ENCODE measurements around the gene RTF2. TPM values are rescaled to one million over a fixed set of nuclear protein-coding genes. Genes with fewer than 3 reads are reported as not detected.

RTF2 gene, protein sequence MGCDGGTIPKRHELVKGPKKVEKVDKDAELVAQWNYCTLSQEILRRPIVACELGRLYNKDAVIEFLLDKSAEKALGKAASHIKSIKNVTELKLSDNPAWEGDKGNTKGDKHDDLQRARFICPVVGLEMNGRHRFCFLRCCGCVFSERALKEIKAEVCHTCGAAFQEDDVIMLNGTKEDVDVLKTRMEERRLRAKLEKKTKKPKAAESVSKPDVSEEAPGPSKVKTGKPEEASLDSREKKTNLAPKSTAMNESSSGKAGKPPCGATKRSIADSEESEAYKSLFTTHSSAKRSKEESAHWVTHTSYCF
- 10 to 100 TPM; 68.6 to 73.2 TPM for total RNA-seq
- long read RNA-seq, transcript RTF2-202 (9 exons, 2,212 nt), result major isoform, 212 of 219 reads
- long read RNA-seq, partial matches to known transcripts, result 1 of 219 reads
- long read RNA-seq, other reads (novel, unspliced or antisense), result 2 of 219 reads

DNA sequence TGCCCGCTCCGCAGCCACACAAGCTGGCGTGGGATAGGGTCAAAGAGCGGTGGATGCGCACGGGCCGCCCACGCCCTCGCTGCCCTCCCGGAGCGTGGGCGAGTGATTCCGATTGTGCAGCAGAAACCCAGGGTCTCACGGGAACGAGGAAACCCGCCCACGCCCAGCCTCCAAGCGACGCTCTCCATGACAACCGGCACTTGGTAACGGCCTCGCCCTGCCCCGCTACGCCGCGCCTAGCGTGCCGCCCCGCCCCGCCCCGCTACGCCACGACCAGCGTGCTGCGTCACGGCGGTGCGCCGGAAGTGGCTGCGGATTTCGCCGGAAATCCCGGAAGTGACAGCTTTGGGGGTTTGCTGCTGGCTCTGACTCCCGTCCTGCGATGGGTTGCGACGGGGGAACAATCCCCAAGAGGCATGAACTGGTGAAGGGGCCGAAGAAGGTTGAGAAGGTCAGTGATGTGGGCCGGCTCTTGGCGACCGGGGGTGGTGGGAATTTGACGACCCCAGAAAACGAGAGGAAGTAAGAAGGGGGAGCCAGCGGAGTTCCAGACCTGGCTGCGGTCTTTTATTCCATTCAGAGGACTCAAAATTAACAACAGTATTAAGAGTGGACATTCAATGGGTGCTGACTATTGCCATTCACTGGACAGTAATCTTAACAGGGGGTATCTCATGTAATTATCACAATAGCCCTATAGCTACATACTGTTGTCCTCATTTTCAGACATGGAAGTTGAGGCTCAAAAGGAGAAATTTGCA lies at the start of gene RTF2:
Gene RTF2 (plus strand): TSS at position 312 of the 761 bp plus-strand sequence. CDS start 71 bp downstream, at position 383.
- ATAC-seq, result peak; percentile 100
- intact Hi-C loops (cut with DNase I), result loop anchor here in 1 of 2 donors (5.0 kb wide), 1 partner anchor 66 kb away; no protein-coding TSS in a partner anchor
- DNase-seq, result peak; percentile 96

DNA sequence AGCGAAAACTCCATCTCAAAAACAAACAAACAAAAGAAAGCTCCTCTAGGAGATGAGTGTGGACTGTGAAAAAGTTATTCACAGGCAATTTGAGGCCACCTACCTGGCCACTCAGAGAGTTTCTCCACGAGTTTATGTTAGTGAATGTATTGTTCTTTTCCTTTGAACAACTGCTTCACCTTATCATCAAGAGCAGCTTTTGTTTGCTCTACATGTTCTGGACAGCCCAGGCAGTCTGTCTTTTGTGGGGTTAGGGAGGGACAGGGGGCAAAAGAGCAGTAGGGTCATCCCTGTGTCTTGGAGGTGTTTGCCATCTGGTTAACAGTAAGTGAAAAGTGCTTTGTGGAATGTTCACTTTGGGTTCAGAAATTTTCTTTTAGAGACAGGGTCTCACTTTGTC lies 48.4 kb upstream of the RTF2 start:
- DNase-seq (no peak), ATAC-seq (no peak)
- intact Hi-C loops (cut with DNase I), result no loop called here

DNA sequence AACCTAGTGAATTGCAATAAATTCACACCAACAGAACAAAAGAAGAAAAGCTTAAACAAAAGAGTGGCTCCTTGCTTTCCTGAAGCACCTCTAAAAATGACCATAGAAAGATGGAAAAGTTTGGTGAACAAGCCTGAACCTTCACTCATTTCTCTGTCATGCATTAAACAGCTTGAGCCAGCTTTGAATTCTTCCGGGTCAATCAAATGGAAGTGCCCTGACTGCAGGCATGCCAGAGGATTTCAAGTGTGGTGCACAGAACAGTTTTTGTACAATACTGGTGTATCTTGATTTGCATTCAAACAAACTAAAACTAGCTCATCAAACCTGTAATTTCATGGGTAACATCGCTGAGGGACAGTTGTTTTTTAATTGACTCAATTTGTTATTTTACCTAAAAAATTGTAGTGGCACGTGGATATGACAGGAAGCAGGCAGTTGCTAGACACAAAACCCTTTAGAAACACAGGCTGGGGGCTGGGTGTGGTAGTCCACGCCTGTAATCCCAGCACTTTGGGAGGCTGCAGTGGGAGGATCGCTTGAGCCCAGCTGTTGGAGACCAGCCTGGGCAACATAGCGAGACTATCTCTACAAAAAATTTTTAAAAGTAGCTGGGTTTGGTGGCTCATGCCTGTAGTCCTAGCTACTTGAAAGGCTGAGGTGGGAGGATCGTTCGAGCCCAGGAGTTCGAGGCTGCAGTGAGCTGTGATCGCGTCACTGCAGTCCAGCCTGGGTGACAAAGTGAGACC lies 47.3 kb upstream of the RTF2 start:
- DNase-seq, result no peak
- ATAC-seq, result no peak
- intact Hi-C loops (cut with DNase I), result no loop called here

DNA sequence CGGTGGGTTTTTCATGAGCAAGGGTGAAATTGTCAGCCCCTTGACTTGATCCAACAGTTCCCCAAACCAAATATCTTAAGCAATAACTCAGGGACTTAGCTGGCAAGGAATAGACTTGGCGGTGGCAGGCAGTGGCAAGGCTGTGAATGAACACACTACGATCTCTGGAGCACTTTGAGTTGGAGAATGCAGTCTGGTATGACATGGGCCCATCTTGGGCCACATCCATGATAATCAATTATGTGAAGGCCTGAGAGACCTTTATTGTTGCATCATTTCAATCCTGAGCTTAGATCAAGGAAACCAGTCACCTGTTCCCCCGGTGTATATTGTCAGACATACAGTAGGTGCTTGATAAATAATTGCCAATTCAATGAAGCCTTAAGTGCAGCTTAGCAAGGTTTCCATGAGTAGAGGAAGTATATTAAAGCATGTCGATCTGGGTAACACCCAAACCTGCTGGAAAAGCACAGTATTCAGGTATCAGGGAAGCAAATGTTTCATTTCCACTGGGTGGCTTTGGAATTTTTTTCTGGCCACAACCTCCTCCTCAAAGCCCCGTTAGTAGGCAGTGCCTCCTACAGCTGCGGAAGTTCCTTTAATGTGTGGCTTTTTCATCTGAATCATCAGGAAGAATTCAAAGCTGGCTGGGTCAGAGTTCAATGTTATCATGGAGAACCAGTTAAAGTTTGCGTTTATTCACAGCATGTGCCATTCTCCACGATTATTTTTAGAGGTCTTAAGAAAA lies 46.2 kb upstream of the RTF2 start:
- DNase-seq (no peak), ATAC-seq (peak in 1 of 2 donors; percentile 57)
- intact Hi-C loops (cut with DNase I), result no loop called here

DNA sequence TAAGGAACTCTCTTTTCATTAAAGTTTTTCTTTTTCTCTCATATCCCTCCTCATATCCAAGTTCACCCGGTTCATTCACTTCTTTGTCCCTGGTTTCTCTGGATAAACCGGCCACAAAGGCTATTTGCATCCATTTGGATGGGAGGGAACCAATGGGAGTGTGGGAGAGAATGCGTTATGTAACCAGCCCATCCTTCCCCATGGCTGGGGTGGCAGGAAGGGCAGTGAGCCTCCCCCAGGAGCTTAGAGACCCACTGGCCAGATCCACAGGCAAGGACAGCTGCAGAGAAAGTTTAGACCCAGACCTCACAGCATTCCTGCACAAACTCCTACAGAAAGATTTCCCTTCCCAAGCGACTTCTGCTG lies 45.6 kb upstream of the RTF2 start:
- ATAC-seq (peak in 1 of 2 donors; percentile 8), DNase-seq (no peak)
- intact Hi-C loops (cut with DNase I), result no loop called here

DNA sequence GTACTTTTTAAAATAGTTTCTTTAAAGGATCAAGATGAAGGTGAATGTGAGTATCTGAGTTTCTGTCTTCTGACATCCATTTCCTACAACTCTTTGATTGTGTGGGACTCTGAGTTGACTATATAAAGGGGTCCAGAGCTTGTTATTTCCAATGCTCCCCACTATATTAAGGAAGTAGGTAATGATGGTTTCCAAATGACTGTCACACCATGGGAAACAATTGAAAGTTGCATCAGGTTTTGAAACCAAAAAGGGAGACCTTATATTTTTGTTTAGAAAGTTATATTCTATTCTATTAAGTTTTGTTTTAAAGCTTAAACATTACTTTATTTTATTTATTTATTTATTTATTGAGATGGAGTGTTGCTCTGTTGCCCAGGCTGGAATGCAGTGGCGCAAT lies 45.2 kb upstream of the RTF2 start:
- intact Hi-C loops (cut with DNase I), result no loop called here
- DNase-seq, result no peak
- ATAC-seq, result no peak

DNA sequence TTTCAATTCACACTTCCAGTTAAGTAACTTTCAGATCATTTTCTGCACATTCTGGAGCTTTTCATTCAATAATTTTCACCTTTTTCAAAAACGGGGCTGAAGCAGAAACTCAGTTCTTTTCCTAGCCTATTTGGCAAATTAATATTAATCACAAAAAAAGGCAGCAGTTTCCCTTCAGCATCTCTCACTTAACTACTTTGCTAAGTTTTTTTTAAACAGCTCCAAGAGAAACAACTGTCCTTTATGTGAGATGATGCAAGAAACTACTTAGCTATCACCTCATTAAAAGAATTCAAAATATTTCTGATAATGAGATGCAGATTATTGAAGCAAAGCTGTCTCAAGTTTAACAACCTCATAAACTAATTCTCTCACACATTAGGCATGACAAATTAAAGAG lies 44.5 kb upstream of the RTF2 start:
- no peak for ATAC-seq
- intact Hi-C loops (cut with DNase I), result no loop called here

DNA sequence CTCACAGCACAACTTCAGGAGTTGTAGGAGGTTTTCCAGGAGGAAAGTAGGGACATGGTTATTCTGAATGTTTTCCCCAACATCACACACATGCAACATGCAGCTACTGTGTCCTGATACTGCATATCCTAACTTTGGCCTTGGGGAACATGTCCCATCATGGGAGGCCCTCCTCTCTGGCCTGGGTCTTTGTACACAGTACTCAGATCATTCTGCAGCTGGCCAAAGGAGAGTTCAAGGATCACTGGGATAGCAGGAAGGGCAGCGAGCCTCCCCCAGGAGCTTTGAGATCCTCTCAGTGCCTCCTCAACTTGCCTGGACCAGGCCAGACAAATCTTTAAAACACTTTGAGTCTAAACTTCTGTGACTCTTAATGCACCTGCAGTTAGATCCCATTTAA lies 43.5 kb upstream of the RTF2 start:
- no peak for DNase-seq
- intact Hi-C loops (cut with DNase I), result no loop called here
- no peak for ATAC-seq

More for the DNA sequence above, 44.5 kb upstream of the RTF2 start:
- DNase-seq, result no peak

DNA sequence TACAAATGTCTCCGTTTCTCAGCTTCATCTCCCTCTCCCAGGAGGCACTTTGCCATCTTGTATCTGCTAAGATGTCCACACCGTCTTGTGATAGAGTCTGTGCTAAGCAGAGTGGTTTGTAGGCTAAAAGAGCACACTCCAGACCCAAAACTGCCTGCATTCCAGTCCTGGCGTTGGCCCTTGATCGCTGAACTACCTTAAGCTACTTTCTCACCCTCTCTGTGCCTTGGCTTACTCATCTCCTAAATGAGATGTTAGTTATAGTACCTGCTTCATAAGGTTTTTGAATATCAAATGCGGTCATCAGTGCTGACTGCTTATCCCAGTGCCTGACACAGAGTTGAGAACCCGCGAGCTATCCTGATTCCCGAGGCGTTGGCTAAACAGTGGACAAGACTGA lies 42.4 kb upstream of the RTF2 start:
- no peak for ATAC-seq
- intact Hi-C loops (cut with DNase I), result no loop called here

DNA sequence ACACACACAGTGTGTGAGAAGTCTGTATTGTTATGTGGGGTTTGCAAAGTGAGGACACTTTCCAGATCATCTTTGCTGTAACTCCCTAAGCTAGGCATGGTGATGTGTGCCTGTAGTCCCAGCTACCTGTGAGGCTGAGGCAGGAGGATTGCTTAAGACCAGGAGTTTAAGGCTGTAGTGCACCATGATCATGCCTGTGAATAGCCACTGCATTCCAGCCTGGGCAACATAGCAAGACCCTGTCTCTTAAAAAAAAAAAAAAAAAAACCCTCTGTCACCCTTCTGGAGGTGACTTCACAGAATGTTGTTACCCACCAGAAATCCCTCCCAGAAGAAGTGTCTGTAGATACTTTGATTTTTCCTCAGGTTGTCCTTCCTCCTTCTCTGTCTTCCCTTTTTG lies 41.5 kb upstream of the RTF2 start:
- DNase-seq, result no peak
- no peak for ATAC-seq
- intact Hi-C loops (cut with DNase I), result no loop called here

More for the DNA sequence above, 42.4 kb upstream of the RTF2 start:
- no peak for DNase-seq

DNA sequence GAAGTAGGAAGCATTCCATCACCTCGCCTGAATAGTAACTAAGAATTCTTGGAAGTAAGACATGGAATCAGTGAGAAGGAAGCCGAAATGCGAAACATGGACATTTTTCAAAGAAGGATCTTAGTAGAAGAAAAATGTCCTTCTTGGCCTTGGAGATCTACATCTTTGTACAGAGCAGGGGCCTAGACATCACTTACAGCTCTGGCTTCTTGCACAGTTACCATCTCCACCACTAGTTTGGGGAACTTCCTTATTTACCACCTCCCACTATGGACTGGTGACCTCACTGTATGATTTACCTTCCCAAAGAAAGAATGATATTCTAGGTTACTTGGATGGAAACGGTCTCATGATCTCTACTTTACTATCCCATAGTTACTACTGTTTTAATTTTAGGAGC lies 40.6 kb upstream of the RTF2 start:
- ATAC-seq (no peak), DNase-seq (no peak)
- intact Hi-C loops (cut with DNase I), result no loop called here

DNA sequence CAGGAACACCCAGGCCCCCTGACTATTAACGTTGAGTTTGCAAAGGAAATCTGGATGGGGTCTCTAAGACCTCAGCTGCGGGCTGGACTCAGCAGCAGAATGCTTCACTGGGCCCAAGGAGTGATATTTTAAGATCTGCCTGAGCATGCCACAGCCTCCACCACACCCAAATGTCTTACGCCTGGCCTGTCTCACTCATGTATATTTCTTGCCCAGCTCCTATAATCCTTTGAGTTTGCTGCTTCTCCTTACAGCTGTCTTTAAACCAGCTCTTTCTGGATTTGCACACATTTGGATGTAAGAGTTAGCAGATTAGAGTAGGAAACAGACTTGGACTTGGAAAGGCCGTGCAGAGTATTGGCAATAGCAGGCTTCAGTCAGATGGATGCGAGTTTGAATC lies 40.0 kb upstream of the RTF2 start:
- no peak for DNase-seq
- intact Hi-C loops (cut with DNase I), result no loop called here
- ATAC-seq, result no peak

DNA sequence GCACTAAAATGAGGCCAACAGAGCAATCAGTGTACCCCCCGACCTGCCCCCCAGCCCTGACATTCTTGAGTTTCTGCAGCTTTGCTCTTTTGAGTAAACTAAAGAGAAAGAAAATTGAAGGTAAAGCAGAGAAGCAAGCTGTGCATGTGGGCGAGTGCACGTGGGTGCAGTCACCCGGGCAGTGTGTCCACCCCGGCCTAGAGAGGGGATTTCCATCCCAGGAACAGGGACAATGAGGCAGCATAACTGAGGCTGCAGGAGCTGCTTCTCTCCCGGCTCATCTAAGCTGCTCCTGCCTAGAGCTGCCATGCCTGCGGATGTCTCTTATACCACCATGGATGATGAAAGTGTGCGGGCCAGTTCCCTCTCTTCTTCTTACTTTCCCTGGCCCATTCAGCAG lies 39.5 kb upstream of the RTF2 start:
- intact Hi-C loops (cut with DNase I), result no loop called here
- DNase-seq (no peak), ATAC-seq (no peak)

DNA sequence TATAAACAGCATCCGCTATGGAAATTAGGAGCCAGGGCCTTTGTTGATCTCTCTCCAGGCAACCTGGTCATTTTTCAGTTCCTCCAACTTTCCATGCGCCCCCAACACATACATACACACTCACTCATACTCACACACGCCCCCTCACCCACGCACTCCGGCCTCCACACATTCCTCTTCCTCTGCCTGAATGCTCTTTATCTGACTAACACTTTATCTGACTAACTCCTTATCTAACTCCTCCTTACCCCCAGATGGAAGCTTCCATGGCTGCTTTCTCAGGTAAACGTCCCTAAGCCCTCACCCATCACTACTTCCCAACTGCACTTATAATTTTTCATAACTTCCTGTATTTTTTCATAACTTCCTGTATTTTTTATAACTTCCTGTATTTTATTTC lies 38.9 kb upstream of the RTF2 start:
- no peak for ATAC-seq
- intact Hi-C loops (cut with DNase I), result no loop called here
- DNase-seq, result no peak

DNA sequence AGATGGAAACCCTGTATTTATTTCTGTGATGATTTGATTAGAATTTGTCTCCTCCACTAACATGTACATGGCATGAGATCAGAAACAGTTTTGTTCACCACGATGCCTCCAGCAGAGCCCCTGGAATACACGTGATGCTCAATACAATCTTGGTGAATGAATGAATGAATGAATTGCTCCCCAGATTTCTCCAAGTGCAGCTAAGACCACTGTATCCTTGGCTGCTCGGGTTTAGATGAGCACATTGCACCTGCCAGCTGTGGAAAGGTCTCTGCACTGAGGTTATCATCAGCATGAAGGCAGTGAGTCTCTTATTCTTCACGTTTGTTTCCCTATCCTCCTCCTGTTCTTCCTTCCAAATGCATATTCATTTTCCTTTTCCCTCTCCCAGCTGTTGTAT lies 38.5 kb upstream of the RTF2 start:
- no peak for DNase-seq
- intact Hi-C loops (cut with DNase I), result no loop called here

DNA sequence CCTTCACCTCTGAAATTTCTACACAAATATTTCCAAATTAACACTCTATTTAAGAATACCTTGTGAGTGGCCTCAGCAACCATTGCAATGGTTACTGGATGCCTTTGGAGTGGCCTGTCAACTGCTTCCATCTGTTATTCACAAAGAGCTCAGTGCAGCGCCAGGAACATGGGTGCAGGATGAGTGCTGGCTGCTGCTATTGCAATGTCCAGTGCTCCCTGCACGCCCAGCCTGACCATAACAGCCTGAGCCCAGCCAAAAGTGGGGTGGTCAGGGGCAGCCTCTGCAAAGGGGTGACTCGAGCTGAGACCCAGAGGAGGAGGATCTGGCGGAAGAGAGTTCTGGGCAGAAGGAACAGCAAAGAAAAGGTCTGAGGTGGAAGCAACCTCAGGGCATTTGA lies 38.0 kb upstream of the RTF2 start:
- ATAC-seq (peak in 1 of 2 donors; percentile 20), DNase-seq (no peak)
- intact Hi-C loops (cut with DNase I), result no loop called here

More for the DNA sequence above, 38.5 kb upstream of the RTF2 start:
- ATAC-seq, result no peak

DNA sequence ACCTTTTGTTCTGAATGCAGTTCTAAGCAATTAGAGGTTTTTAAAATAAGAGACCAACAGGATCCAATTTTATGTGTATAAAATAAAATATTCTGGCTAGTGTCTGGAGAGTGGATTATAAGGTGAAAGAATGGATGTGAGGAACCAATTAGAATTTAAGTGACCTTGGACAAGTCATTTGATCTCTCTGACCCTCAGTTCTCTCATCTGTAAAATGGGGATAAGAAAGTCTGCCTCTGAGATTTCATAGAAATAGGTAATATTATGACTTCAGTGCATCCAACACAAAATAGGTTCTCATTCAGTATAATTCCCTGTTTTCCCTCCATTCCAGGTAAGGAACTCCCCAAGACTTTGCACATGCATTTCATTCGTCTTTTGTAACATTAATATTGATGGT lies 37.5 kb upstream of the RTF2 start:
- intact Hi-C loops (cut with DNase I), result no loop called here
- DNase-seq (no peak), ATAC-seq (no peak)

DNA sequence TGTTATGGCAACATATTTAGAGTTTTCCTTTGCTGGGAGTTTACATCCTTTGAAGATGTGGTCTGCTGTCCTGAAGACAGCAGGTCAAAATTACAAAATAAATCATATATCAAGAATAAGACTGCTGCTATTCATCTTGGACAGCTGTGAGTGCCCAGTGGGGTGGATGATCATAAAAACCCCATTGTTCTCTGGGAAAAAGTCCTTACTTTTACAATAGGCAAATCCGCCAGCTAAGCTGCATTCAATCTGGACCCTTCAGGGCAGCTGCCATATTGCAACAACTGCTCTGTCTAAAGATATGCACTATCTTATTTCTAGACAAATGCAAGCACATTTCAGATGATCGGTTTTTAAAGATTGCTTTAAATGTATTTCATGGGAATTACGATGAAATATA lies 37.0 kb upstream of the RTF2 start:
- ATAC-seq (no peak), DNase-seq (no peak)
- intact Hi-C loops (cut with DNase I), result no loop called here

DNA sequence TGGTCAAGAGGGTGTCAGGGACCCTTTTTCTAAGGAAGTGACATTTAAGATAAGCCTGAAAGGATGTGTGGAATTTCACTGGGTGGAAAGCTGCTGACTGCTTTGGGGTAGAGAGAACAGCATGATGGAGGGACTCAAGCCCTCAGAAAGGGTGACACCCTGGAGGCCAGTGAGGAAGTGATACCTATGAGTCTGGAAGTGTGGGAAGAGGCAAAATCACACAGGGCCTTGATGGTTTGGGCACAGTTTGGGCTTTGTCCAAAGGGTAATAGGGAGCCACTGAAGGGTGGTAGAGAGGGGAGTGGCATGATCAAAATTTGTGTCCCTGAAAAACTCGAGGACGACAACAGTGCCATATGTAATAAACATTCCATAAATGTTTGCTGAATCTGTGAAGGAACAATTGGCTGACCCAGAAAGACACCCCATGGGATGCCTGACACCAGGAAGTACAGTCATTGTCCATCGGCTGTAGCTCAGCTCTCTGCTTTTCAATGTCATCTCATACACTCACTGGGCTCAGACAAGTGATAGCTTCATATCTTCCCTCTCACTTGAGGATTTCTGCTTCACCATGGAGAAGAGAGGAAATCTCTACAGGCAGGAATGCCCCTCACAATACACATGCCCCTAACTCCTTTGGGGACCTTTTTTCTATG lies 35.1 kb upstream of the RTF2 start:
- intact Hi-C loops (cut with DNase I), result no loop called here
- no peak for ATAC-seq
- no peak for DNase-seq

All from left cardiac atrium (tissue), 4 donors.